ENCODE data around the gene PAFAH2. TPM values are rescaled to one million over a fixed set of nuclear protein-coding genes. Genes with fewer than 3 reads are reported as not detected.

Gene PAFAH2
- total and polyA plus RNA-seq, 11 donors: 5.8 to 18.6 (median 9.2) TPM

DNA sequence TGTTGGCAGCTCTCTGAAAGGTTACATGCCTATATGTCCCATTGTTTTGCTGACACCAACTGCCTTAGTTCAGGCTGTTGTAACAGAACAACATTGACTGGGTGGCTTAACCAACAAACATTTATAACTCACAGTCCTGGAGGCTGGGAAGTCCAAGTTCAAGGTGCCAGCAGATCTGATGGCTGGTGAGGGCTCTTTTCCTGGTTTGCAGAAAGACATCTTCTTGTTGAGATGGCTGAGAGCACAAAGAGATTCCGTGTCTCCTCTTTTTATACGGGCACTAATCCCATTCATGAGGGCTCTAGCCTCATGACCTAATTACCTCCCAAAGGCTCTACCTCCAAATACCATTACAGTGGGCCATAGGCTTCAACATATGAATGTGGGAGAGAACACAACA, 81.4 kb downstream of the PAFAH2 start:
- no peak overlapping the region for H3K4me3 ChIP-seq
- no peak for TF ChIP-seq POLR2A (IDR thresholded peaks at IDR 0.05)
- TF ChIP-seq, protein P1, sequence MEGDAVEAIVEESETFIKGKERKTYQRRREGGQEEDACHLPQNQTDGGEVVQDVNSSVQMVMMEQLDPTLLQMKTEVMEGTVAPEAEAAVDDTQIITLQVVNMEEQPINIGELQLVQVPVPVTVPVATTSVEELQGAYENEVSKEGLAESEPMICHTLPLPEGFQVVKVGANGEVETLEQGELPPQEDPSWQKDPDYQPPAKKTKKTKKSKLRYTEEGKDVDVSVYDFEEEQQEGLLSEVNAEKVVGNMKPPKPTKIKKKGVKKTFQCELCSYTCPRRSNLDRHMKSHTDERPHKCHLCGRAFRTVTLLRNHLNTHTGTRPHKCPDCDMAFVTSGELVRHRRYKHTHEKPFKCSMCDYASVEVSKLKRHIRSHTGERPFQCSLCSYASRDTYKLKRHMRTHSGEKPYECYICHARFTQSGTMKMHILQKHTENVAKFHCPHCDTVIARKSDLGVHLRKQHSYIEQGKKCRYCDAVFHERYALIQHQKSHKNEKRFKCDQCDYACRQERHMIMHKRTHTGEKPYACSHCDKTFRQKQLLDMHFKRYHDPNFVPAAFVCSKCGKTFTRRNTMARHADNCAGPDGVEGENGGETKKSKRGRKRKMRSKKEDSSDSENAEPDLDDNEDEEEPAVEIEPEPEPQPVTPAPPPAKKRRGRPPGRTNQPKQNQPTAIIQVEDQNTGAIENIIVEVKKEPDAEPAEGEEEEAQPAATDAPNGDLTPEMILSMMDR (IDR thresholded peaks at IDR 0.05): no peak

DNA sequence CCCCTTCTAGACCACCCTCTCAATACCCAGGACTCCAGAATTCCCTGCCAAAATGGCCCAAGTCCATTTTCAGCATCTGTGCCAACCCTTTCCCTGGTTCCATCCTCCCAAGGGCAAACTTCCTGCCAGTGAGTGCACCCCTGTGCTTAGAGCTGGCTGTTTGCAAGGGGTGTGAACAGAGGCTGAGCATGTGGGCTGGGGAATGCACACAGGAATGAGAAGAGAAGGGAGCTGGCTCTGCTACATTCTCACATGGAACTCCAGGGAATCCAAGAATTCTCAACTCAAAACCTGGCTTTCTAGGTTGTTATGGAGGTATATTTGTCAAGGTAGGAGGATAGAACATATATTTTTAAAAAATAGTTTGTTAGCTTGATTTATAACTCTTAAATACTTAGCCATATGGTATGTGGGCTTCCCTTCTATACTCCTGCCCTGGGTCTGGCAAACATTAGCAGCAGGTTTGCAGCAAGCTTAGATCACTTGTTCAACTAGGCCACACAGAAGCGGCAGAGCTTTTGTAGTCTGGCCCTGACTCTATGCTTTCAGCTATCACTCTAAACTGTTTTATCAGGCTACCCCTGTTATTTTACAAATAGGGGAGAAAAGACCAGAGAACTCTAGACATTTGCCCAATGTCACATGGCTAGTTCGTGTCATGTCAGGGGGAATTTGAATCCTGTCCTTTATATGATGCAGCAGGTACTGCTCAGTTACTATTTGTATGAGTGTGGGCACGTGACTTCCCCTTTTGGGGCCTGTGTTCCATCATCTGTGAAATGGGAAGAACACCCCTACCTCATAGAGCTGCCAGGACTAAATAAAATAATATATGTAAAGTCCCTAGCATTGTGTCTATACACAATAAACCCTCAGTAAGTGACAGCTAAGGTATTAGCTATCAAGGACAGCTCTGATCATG, 83.5 kb downstream of the PAFAH2 start:
- intact Hi-C loops (cut with DNase I): no loop called here
- DNase-seq: peak in 1 of 5 donors; percentile 52
- TF ChIP-seq, protein P1 (IDR thresholded peaks at IDR 0.05): no peak
- TF ChIP-seq POLR2A (IDR thresholded peaks at IDR 0.05): no peak
- 68 to 85% (median 80%) methylated on average over 3 of the region's 3 CpGs for WGBS, 4 donors
- Histone ChIP-seq H3K36me3 (no peaks in the 10 kb centered on the region), H3K4me1 (peaks cover 0 to 6% (median 0%) of the 10 kb centered on the region in 12 donors), H3K27me3 (no peaks in the 10 kb centered on the region), H3K4me3 (no peak overlapping the region), H3K27ac (peak overlapping the region in 6 of 12 donors; percentile 4 to 58 (median 32)), H3K9me3 (no peaks in the 10 kb centered on the region)
- ATAC-seq: peak; percentile 44 to 90 (median 74)

More for the DNA sequence above, 81.4 kb downstream of the PAFAH2 start:
- intact Hi-C loops (cut with DNase I): no loop called here
- H3K27ac ChIP-seq: no peak overlapping the region
- ATAC-seq: no peak
- no peaks in the 10 kb centered on the region for H3K9me3 ChIP-seq
- WGBS, 4 donors: 96 to 100% (median 98%) methylated on average over 2 of the region's 2 CpGs
- peaks cover 0 to 6% (median 0%) of the 10 kb centered on the region in 12 donors for H3K4me1 ChIP-seq
- no peaks in the 10 kb centered on the region for H3K36me3 ChIP-seq
- H3K27me3 ChIP-seq: no peaks in the 10 kb centered on the region
- DNase-seq: no peak

GRCh38 chr1:25913206-25913605, 84.7 kb downstream of the PAFAH2 start:
- no peak overlapping the region for H3K27ac ChIP-seq
- H3K9me3 ChIP-seq: no peaks in the 10 kb centered on the region
- ATAC-seq: no peak
- DNase-seq: no peak
- H3K4me3 ChIP-seq: no peak overlapping the region
- no peaks in the 10 kb centered on the region for H3K27me3 ChIP-seq
- intact Hi-C loops (cut with DNase I): no loop called here
- no peak for TF ChIP-seq POLR2A (IDR thresholded peaks at IDR 0.05)
- TF ChIP-seq, protein P1 (IDR thresholded peaks at IDR 0.05): no peak
- no peaks in the 10 kb centered on the region for H3K36me3 ChIP-seq
- H3K4me1 ChIP-seq: peaks cover 0 to 6% (median 0%) of the 10 kb centered on the region in 12 donors

DNA sequence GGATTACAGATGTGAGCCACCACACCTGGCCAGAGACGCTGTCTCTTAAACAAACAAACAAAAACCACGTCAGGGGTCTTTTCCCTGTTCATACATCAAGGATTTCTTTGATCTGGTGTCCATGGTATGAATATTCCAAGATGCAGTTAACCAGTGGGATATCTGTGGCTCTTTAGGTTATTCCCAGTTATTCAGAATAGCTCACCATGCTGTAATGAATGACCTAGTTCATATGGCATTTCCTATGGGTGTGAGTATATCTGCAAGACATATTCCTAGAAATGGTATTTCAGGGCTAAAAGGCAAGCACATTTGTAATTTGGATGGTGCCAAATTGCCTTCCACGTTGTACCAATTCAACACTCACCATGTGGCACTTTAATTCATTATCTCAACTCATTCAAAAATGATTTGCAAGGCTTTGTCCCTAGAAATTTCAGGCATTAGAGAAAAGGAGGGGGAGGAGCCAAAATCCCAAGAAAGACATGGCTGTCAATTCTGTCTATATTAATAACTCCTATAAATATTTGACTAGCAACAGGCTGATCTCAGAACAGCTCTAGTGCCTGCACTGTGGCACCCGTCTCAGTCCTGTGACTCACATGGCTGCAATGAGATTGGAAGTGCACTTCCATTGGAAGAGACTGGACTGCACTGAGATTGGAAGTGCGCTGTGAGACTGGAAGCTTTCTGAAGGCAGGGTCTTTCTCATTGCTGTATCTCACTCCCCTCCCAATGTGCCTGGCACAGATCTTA, 85.6 kb downstream of the PAFAH2 start:
- ATAC-seq (peak in 2 of 4 donors; percentile 64 to 76), DNase-seq (no peak)
- Histone ChIP-seq H3K4me1 (peaks cover 0 to 7% (median under 1%) of the 10 kb centered on the region in 12 donors), H3K27ac (no peak overlapping the region), H3K4me3 (no peak overlapping the region), H3K9me3 (no peaks in the 10 kb centered on the region), H3K36me3 (no peaks in the 10 kb centered on the region), H3K27me3 (no peaks in the 10 kb centered on the region)
- intact Hi-C loops (cut with DNase I): no loop called here
- WGBS, 4 donors: 67 to 76% (median 72%) methylated on average over 5 of the region's 5 CpGs
- TF ChIP-seq, protein P1 (IDR thresholded peaks at IDR 0.05): no peak
- TF ChIP-seq POLR2A (IDR thresholded peaks at IDR 0.05): no peak

Measured in heart left ventricle (tissue), 16 donors.